ENCODE measurements around the gene SIX2. TPM values are rescaled to one million over a fixed set of nuclear protein-coding genes. Genes with fewer than 3 reads are reported as not detected.

The SIX2 gene
- total and polyA plus RNA-seq, 7 experiments from 2014 or later, result not detected

- ChIA-PET CTCF (no interaction called here), POLR2A (no interaction called here)
- H3K36me3 Mint-ChIP-seq, result peaks cover 0 to 4% (median 0%) of the 10 kb centered on the region in 5 donors
- DNase-seq (no peak), ATAC-seq (no peak)
- H3K4me3 Mint-ChIP-seq, result peak overlapping the region in 7 of 10 donors; percentile 1 to 81 (median 22)
- no peak overlapping the region for H3K4me3 ChIP-seq (ENCODE audit: low read length)
- H3K9me3 Mint-ChIP-seq, result no peaks in the 10 kb centered on the region
- no peaks in the 10 kb centered on the region for H3K36me3 ChIP-seq (ENCODE audit: control insufficient read depth in 2 of 3, insufficient read depth in 3 of 3, low read length in 3 of 3)
- H3K27me3 ChIP-seq (ENCODE audit: control insufficient read depth in 2 of 2, insufficient read depth in 2 of 2, low read length in 2 of 2), result peaks cover 3 to 4% of the 10 kb centered on the region in 2 donors
- no peaks in the 10 kb centered on the region for H3K9me3 ChIP-seq (ENCODE audit: control insufficient read depth in 2 of 3, low read length in 3 of 3)
- peaks cover 0 to 4% of the 10 kb centered on the region in 2 donors for H3K4me1 ChIP-seq (ENCODE audit: control insufficient read depth in 2 of 2, insufficient read depth in 2 of 2, low read length in 2 of 2)
- H3K4me1 Mint-ChIP-seq, result peaks cover 14 to 54% (median 38%) of the 10 kb centered on the region in 7 donors
- H3K27ac Mint-ChIP-seq, result no peak overlapping the region
- H3K27me3 Mint-ChIP-seq, result peaks cover 54 to 89% (median 68%) of the 10 kb centered on the region in 5 donors
- intact Hi-C loops (cut with micrococcal nuclease), result loop anchor here in 1 of 2 donors (5.0 kb wide), 1 partner anchor 203 kb away; no protein-coding TSS in a partner anchor
- no peak overlapping the region for H3K27ac ChIP-seq (ENCODE audit: low read depth, low read length)
These were observed 3.8 kb downstream of the SIX2 start for GRCh38 chr2:45005261-45006002.

DNA sequence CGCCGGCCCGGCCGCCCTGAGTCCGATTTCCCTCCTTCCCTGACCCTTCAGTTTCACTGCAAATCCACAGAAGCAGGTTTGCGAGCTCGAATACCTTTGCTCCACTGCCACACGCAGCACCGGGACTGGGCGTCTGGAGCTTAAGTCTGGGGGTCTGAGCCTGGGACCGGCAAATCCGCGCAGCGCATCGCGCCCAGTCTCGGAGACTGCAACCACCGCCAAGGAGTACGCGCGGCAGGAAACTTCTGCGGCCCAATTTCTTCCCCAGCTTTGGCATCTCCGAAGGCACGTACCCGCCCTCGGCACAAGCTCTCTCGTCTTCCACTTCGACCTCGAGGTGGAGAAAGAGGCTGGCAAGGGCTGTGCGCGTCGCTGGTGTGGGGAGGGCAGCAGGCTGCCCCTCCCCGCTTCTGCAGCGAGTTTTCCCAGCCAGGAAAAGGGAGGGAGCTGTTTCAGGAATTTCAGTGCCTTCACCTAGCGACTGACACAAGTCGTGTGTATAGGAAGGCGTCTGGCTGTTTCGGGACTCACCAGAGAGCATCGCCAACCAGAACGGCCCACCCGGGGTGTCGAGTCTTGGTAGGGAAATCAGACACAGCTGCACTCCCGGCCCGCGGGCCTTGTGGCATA lies 4.6 kb downstream of the SIX2 start:
- no peaks in the 10 kb centered on the region for H3K9me3 Mint-ChIP-seq
- H3K27ac Mint-ChIP-seq, result no peak overlapping the region
- H3K27me3 ChIP-seq (ENCODE audit: control insufficient read depth in 2 of 2, insufficient read depth in 2 of 2, low read length in 2 of 2), result peaks cover 3 to 4% of the 10 kb centered on the region in 2 donors
- no peaks in the 10 kb centered on the region for H3K36me3 ChIP-seq (ENCODE audit: control insufficient read depth in 2 of 3, insufficient read depth in 3 of 3, low read length in 3 of 3)
- POLR2A ChIA-PET, result no interaction called here
- H3K4me1 ChIP-seq (ENCODE audit: control insufficient read depth in 2 of 2, insufficient read depth in 2 of 2, low read length in 2 of 2), result peaks cover 0 to 4% of the 10 kb centered on the region in 2 donors
- H3K4me3 Mint-ChIP-seq, result peak overlapping the region in 6 of 10 donors; percentile 28 to 59 (median 54)
- H3K36me3 Mint-ChIP-seq, result peaks cover 0 to 4% (median 0%) of the 10 kb centered on the region in 5 donors
- ATAC-seq, result no peak
- H3K9me3 ChIP-seq (ENCODE audit: control insufficient read depth in 2 of 3, low read length in 3 of 3), result no peaks in the 10 kb centered on the region
- no peak overlapping the region for H3K4me3 ChIP-seq (ENCODE audit: low read length)
- H3K27ac ChIP-seq (ENCODE audit: low read depth, low read length), result no peak overlapping the region
- H3K27me3 Mint-ChIP-seq, result peaks cover 60 to 88% (median 68%) of the 10 kb centered on the region in 5 donors
- CTCF ChIA-PET, result no interaction called here
- DNase-seq, result no peak
- intact Hi-C loops (cut with micrococcal nuclease), result loop anchor here in 1 of 2 donors (5.0 kb wide), 1 partner anchor 202 kb away; no protein-coding TSS in a partner anchor
- peaks cover 14 to 54% (median 38%) of the 10 kb centered on the region in 7 donors for H3K4me1 Mint-ChIP-seq

- Histone ChIP-seq H3K27ac (ENCODE audit: low read depth, low read length) (no peak overlapping the region), H3K36me3 (ENCODE audit: control insufficient read depth in 2 of 3, insufficient read depth in 3 of 3, low read length in 3 of 3) (no peaks in the 10 kb centered on the region), H3K4me1 (ENCODE audit: control insufficient read depth in 2 of 2, insufficient read depth in 2 of 2, low read length in 2 of 2) (peaks cover 0 to 4% of the 10 kb centered on the region in 2 donors), H3K9me3 (ENCODE audit: control insufficient read depth in 2 of 3, low read length in 3 of 3) (no peaks in the 10 kb centered on the region), H3K27me3 (ENCODE audit: control insufficient read depth in 2 of 2, insufficient read depth in 2 of 2, low read length in 2 of 2) (peaks cover 3 to 4% of the 10 kb centered on the region in 2 donors), H3K4me3 (ENCODE audit: low read length) (no peak overlapping the region)
- peak overlapping the region in 8 of 10 donors; percentile 5 to 59 (median 48) for H3K4me3 Mint-ChIP-seq
- no peaks in the 10 kb centered on the region for H3K9me3 Mint-ChIP-seq
- peaks cover 68 to 90% (median 69%) of the 10 kb centered on the region in 5 donors for H3K27me3 Mint-ChIP-seq
- CTCF ChIA-PET, result interaction anchor here (0.6 kb wide), 1 partner anchor 81 kb away, joined by 3 read pairs; no protein-coding TSS in a partner anchor
- H3K36me3 Mint-ChIP-seq, result peaks cover 0 to 4% (median 0%) of the 10 kb centered on the region in 5 donors
- DNase-seq, result no peak
- ATAC-seq, result no peak
- intact Hi-C loops (cut with micrococcal nuclease), result no loop called here
- POLR2A ChIA-PET, result no interaction called here
- peaks cover 14 to 49% (median 38%) of the 10 kb centered on the region in 7 donors for H3K4me1 Mint-ChIP-seq
- no peak overlapping the region for H3K27ac Mint-ChIP-seq
These were observed 5.4 kb downstream of the SIX2 start for GRCh38 chr2:45003579-45004551.

- H3K9me3 ChIP-seq (ENCODE audit: control insufficient read depth in 2 of 3, low read length in 3 of 3), result no peaks in the 10 kb centered on the region
- H3K27me3 ChIP-seq (ENCODE audit: control insufficient read depth in 2 of 2, insufficient read depth in 2 of 2, low read length in 2 of 2), result peaks cover 2 to 3% of the 10 kb centered on the region in 2 donors
- ChIA-PET POLR2A (no interaction called here), CTCF (no interaction called here)
- H3K36me3 ChIP-seq (ENCODE audit: control insufficient read depth in 2 of 3, insufficient read depth in 3 of 3, low read length in 3 of 3), result no peaks in the 10 kb centered on the region
- no peak for DNase-seq
- no peak overlapping the region for H3K4me3 ChIP-seq (ENCODE audit: low read length)
- H3K4me1 Mint-ChIP-seq, result peaks cover 14 to 40% (median 33%) of the 10 kb centered on the region in 7 donors
- peaks cover 69 to 90% (median 74%) of the 10 kb centered on the region in 5 donors for H3K27me3 Mint-ChIP-seq
- H3K4me1 ChIP-seq (ENCODE audit: control insufficient read depth in 2 of 2, insufficient read depth in 2 of 2, low read length in 2 of 2), result peaks cover 0 to 4% of the 10 kb centered on the region in 2 donors
- no peaks in the 10 kb centered on the region for H3K9me3 Mint-ChIP-seq
- H3K4me3 Mint-ChIP-seq, result peak overlapping the region in 5 of 10 donors; percentile 4 to 74 (median 39)
- no peak overlapping the region for H3K27ac ChIP-seq (ENCODE audit: low read depth, low read length)
- ATAC-seq, result no peak
- intact Hi-C loops (cut with micrococcal nuclease), result no loop called here
- H3K27ac Mint-ChIP-seq, result no peak overlapping the region
- H3K36me3 Mint-ChIP-seq, result peaks cover 0 to 4% (median 0%) of the 10 kb centered on the region in 5 donors
These were observed 6.6 kb downstream of the SIX2 start for GRCh38 chr2:45002686-45003085.

GRCh38 chr2:45001869-45002385 lies 7.3 kb downstream of the SIX2 start:
- peaks cover 69 to 90% (median 76%) of the 10 kb centered on the region in 5 donors for H3K27me3 Mint-ChIP-seq
- H3K27ac Mint-ChIP-seq, result no peak overlapping the region
- H3K4me1 Mint-ChIP-seq, result peaks cover 14 to 38% (median 29%) of the 10 kb centered on the region in 7 donors
- DNase-seq (no peak), ATAC-seq (no peak)
- no peaks in the 10 kb centered on the region for H3K9me3 Mint-ChIP-seq
- CTCF ChIA-PET, result no interaction called here
- H3K36me3 ChIP-seq (ENCODE audit: control insufficient read depth in 2 of 3, insufficient read depth in 3 of 3, low read length in 3 of 3), result no peaks in the 10 kb centered on the region
- H3K36me3 Mint-ChIP-seq, result peaks cover 0 to 4% (median 0%) of the 10 kb centered on the region in 5 donors
- H3K4me3 Mint-ChIP-seq, result peak overlapping the region; percentile 23 to 74 (median 64)
- intact Hi-C loops (cut with micrococcal nuclease), result no loop called here
- H3K27ac ChIP-seq (ENCODE audit: low read depth, low read length), result no peak overlapping the region
- H3K4me1 ChIP-seq (ENCODE audit: control insufficient read depth in 2 of 2, insufficient read depth in 2 of 2, low read length in 2 of 2), result peaks cover 0 to 4% of the 10 kb centered on the region in 2 donors
- POLR2A ChIA-PET, result interaction anchor here (0.6 kb wide), 1 partner anchor 98 kb away, joined by 4 read pairs; no protein-coding TSS in a partner anchor
- H3K27me3 ChIP-seq (ENCODE audit: control insufficient read depth in 2 of 2, insufficient read depth in 2 of 2, low read length in 2 of 2), result peaks cover 0 to 3% of the 10 kb centered on the region in 2 donors
- H3K9me3 ChIP-seq (ENCODE audit: control insufficient read depth in 2 of 3, low read length in 3 of 3), result no peaks in the 10 kb centered on the region
- H3K4me3 ChIP-seq (ENCODE audit: low read length), result no peak overlapping the region

All from naive thymus-derived CD4-positive, alpha-beta T cell (primary cell).